A673 (cell line): ENCODE measurements around the gene JOSD1. TPM values are rescaled to one million over a fixed set of nuclear protein-coding genes. Genes with fewer than 3 reads are reported as not detected.

Experiments used
- BruUV-seq: library from RNA; stranded (reverse); fragments of 400-500 nt; replicated peaks from 2 replicates; lab custom pipeline; 2021; lab: Mats Ljungman, UMichigan
- CTCF ChIA-PET: fragments of 300-600 bp; sonication (Branson Sonifier 250); formaldehyde crosslinking; loops from one replicate; lab custom pipeline; 2022; ENCODE audit warnings: antibody characterized with exemption; lab: Charles Lee
- POLR2A ChIA-PET: fragments of 300-600 bp; sonication (Branson Sonifier 250); formaldehyde crosslinking; loops from one replicate; lab custom pipeline; 2022; ENCODE audit warnings: antibody characterized with exemption; ENCODE audit not compliant: low non-redundant PET; lab: Charles Lee
- DNase-seq: peaks from one replicate; pipeline ENCODE4 v3.0.0-alpha.2; 2015; ENCODE audit warnings: low spot score
- H3K27ac ChIP-seq: fragments of 200-600 bp; sonication (generic); 2 replicates; pipeline ENCODE4 v1.5.1; 2016; ENCODE audit warnings: mixed run types, low read depth, mild to moderate bottlenecking, mixed read lengths, antibody characterized with exemption, low read length; ENCODE audit not compliant: poor library complexity, severe bottlenecking
- H3K27me3 ChIP-seq: fragments of 200-600 bp; sonication (generic); replicated peaks from 2 replicates; pipeline ENCODE4 v1.6.1; 2017; ENCODE audit warnings: mixed run types, low read depth, mild to moderate bottlenecking, mixed read lengths, antibody characterized with exemption, low read length; ENCODE audit not compliant: insufficient read depth, poor library complexity
- H3K36me3 ChIP-seq: fragments of 200-600 bp; sonication (generic); 2 replicates; pipeline ENCODE4 v1.6.1; 2016; ENCODE audit warnings: mixed run types, mild to moderate bottlenecking, mixed read lengths, antibody characterized with exemption, low read length; ENCODE audit not compliant: insufficient read depth, poor library complexity, severe bottlenecking
- H3K4me1 ChIP-seq: fragments of 200-600 bp; sonication (generic); 2 replicates; pipeline ENCODE4 v1.6.1; 2017; ENCODE audit warnings: mixed run types, mild to moderate bottlenecking, mixed read lengths, antibody characterized with exemption, low read length; ENCODE audit not compliant: insufficient read depth, poor library complexity, severe bottlenecking
- H3K4me3 ChIP-seq: fragments of 200-600 bp; sonication (generic); 2 replicates; pipeline ENCODE4 v1.5.1; 2016; ENCODE audit warnings: low read depth, mixed run types, mild to moderate bottlenecking, mixed read lengths, low read length; ENCODE audit not compliant: poor library complexity, severe bottlenecking
- H3K9me3 ChIP-seq: fragments of 200-600 bp; sonication (generic); 2 replicates; pipeline ENCODE4 v1.6.1; 2016; ENCODE audit warnings: mixed run types, low read depth, mild to moderate bottlenecking, mixed read lengths, antibody characterized with exemption, low read length; ENCODE audit not compliant: poor library complexity, severe bottlenecking
- EZH2 ChIP-seq: fragments of 200-600 bp; sonication (generic); IDR thresholded peaks from 2 replicates; pipeline ENCODE4 v1.6.1; 2017; ENCODE audit warnings: borderline replicate concordance, low read depth, mild to moderate bottlenecking, mixed read lengths, antibody characterized with exemption, low read length; ENCODE audit not compliant: poor library complexity, severe bottlenecking
- intact Hi-C: fragments of 100-400 bp; cut with micrococcal nuclease; formaldehyde crosslinking; loops from one replicate; pipeline ENCODE4 v1.10.0; 2022; ENCODE audit not compliant: unreplicated experiment
- total RNA-seq: library from RNA; stranded (reverse); gene quantifications from 2 replicates; pipeline ENCODE4 v1.2.3, GENCODE V29; 2021
- TF ChIP-seq, protein P1 (sequence below): fragments of 300-800, 200-600 bp; sonication (generic); conservative IDR thresholded peaks from 2 replicates; pipeline ENCODE4 v1.5.1; 2017; ENCODE audit warnings: low read depth, mild to moderate bottlenecking, antibody characterized with exemption, low read length, moderate library complexity, mixed read lengths

JOSD1 gene
- total RNA-seq, 1 experiment from 2014 or later = 53.1 TPM

DNA sequence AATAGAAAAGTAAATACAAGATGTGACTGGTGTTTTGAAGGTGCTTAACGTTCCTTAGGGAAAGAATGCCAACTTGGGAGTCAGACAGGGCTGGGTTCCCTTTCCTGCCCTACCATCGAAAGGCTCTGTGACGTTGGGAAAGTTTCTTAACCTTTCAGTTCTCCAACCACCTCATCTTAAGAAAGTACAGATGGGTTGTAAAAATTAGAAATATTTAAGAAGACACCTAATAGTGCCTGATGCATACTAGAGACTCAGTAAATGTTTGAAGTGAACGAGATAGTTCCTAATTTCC, 6.1 kb upstream of the JOSD1 start:
- peak overlapping the region; percentile 94 for H3K4me3 ChIP-seq
- H3K4me1 ChIP-seq = peaks cover 28% of the 10 kb centered on the region
- ChIA-PET POLR2A (no interaction called here), CTCF (no interaction called here)
- intact Hi-C loops = loop anchor here (10.0 kb wide), 1 partner anchor 202 kb away; the partner anchor contains the start of gene DDX17
- peak overlapping the region; percentile 97 for H3K27ac ChIP-seq
- peaks cover 18% of the 10 kb centered on the region for H3K36me3 ChIP-seq
- no peaks in the 10 kb centered on the region for H3K9me3 ChIP-seq
- BruUV-seq = no TSS peak
- no peak for TF ChIP-seq EZH2
- TF ChIP-seq, protein P1, sequence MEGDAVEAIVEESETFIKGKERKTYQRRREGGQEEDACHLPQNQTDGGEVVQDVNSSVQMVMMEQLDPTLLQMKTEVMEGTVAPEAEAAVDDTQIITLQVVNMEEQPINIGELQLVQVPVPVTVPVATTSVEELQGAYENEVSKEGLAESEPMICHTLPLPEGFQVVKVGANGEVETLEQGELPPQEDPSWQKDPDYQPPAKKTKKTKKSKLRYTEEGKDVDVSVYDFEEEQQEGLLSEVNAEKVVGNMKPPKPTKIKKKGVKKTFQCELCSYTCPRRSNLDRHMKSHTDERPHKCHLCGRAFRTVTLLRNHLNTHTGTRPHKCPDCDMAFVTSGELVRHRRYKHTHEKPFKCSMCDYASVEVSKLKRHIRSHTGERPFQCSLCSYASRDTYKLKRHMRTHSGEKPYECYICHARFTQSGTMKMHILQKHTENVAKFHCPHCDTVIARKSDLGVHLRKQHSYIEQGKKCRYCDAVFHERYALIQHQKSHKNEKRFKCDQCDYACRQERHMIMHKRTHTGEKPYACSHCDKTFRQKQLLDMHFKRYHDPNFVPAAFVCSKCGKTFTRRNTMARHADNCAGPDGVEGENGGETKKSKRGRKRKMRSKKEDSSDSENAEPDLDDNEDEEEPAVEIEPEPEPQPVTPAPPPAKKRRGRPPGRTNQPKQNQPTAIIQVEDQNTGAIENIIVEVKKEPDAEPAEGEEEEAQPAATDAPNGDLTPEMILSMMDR = no peak
- H3K27me3 ChIP-seq = no peaks in the 10 kb centered on the region
- no peak for DNase-seq

DNA sequence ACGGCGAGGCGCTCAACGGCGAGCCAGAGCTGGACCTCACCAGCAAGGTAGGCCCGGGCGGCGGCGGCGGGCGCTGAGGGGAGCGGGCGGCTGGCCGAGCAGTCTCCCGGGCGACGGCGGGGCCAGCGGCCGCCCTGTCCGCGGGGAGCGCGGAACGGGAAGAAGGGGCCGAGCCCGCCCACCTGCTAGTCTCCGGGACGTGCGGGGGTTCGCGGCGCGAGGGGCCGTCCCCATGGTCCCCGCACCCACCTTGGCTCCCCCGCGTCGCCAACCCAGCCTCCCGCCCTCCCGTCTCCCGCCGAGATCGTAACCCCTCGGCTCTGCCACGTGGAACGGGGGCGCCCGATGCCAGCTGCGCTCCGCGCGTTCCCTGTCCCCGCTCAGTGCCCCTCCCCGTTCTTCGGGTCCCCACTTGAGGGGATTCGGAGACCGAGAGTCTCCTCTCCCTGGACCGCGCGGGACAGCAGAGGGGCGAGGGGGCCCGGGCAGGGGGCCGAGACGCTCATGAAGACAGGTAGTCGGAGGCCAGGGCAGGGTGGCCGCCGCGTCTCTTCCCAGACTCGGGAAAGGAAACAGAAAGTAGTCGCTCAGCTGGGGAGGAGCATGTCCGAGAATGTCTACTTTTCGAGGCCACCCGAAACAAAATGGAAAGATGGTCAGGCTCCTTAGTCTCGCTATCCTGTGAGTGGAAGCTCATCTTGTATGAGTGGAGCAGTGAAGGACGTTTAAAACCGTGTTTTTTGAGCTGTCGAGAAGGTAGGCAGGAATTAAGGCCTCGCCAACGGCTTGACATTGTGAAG, 5.6 kb upstream of the JOSD1 start:
- POLR2A ChIA-PET = no interaction called here
- CTCF ChIA-PET = interaction anchor here (1.0 kb wide), 1 partner anchor 19 kb away, joined by 5 read pairs; no protein-coding TSS in a partner anchor
- TF ChIP-seq, protein P1 = no peak
- no peak for TF ChIP-seq EZH2
- no TSS peak for BruUV-seq
- intact Hi-C loops = loop anchor here (10.0 kb wide), 1 partner anchor 202 kb away; the partner anchor contains the start of gene DDX17
- peaks cover 28% of the 10 kb centered on the region for H3K4me1 ChIP-seq
- peak; percentile 28 for DNase-seq
- peaks cover 18% of the 10 kb centered on the region for H3K36me3 ChIP-seq
- H3K4me3 ChIP-seq = peak overlapping the region; percentile 94
- peak overlapping the region; percentile 97 for H3K27ac ChIP-seq
- no peaks in the 10 kb centered on the region for H3K27me3 ChIP-seq
- H3K9me3 ChIP-seq = no peaks in the 10 kb centered on the region

DNA sequence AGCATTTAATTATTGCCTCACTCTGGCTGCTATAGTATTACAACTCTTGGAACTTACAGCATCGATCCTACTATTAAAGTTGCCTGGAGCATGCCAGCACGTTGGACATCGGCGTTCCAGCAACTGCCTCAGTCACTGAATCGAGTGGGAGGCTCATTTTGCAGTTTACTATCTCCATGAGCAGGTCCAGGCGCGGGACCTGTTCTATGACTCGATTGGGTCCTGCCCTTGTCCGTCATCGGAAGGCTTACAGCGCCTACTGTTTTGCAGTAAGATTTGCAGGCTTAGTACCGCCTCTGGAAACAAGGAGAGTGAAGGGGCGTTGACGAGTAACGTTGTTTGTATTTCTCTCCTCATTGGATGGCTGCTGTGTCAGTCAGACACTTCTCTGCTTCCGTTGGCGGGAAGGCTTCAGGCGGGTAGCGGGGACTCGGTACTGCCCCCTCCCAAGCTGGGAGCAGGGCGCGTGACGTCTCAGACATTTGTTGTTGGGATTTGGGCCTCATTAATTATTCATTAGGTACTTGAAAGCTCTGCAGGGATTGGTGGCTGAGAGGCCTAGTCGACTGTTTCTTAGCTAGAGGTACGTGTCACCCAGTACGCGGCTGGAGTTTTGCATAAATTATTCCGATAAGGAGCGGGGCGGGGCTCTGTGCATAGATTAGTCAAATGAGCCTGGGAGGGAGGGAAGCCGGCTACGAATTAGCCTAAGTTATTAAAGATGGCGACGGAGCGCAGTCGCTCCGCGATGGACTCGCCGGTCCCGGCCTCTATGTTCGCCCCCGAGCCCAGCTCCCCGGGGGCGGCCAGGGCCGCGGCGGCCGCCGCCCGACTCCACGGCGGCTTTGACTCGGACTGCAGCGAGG, 4.7 kb upstream of the JOSD1 start, which contains the start of gene GTPBP1:
Gene GTPBP1 (plus strand): TSS at position 710 of the 866 bp plus-strand sequence. CDS start 12 bp downstream, at position 722.
- H3K4me1 ChIP-seq = peaks cover 28% of the 10 kb centered on the region
- BruUV-seq = no TSS peak
- no peaks in the 10 kb centered on the region for H3K9me3 ChIP-seq
- H3K4me3 ChIP-seq = peak within 1 kb of the TSS; percentile 94
- CTCF ChIA-PET = interaction anchor here (1.0 kb wide), 1 partner anchor 20 kb away, joined by 5 read pairs; no protein-coding TSS in a partner anchor
- peak; percentile 100 for DNase-seq
- intact Hi-C loops = loop anchor here (10.0 kb wide), 1 partner anchor 201 kb away; the partner anchor contains the start of gene DDX17
- H3K27ac ChIP-seq = peak within 1 kb of the TSS; percentile 97
- no peaks in the 10 kb centered on the region for H3K27me3 ChIP-seq
- POLR2A ChIA-PET = no interaction called here
- no peak for TF ChIP-seq EZH2
- TF ChIP-seq, protein P1 = no peak
- H3K36me3 ChIP-seq = peaks cover 10% of the 10 kb centered on the region
